ENCODE data around the gene DCHS2.

DCHS2 gene

GRCh38 chr4:154491341-154492271 lies at the start of gene DCHS2:
Gene DCHS2 (minus strand): TSS chr4:154491799. CDS start chr4:154491355, 444 bp downstream.
- no peak for DNase-seq

- DNase-seq = no peak
Measured at GRCh38 chr4:154534296-154534695, 42.7 kb upstream of the DCHS2 start.

- DNase-seq = no peak
Measured at GRCh38 chr4:154529728-154530519, 38.3 kb upstream of the DCHS2 start.

- no peak for DNase-seq
Measured at GRCh38 chr4:154528869-154529268, 37.3 kb upstream of the DCHS2 start.

- no peak for DNase-seq
Measured at GRCh38 chr4:154527308-154527707, 35.7 kb upstream of the DCHS2 start.

GRCh38 chr4:154526151-154526550 lies 34.6 kb upstream of the DCHS2 start:
- no peak for DNase-seq

GRCh38 chr4:154521607-154522006 lies 30.0 kb upstream of the DCHS2 start:
- no peak for DNase-seq

GRCh38 chr4:154519214-154519613 lies 27.6 kb upstream of the DCHS2 start:
- DNase-seq = no peak

- no peak for DNase-seq
Measured at GRCh38 chr4:154517591-154517990, 26.0 kb upstream of the DCHS2 start.

- DNase-seq = no peak
Measured at GRCh38 chr4:154516318-154517029, 24.9 kb upstream of the DCHS2 start.

GRCh38 chr4:154511981-154512380 lies 20.4 kb upstream of the DCHS2 start:
- DNase-seq = no peak

GRCh38 chr4:154511548-154511947 lies 19.9 kb upstream of the DCHS2 start:
- DNase-seq = no peak

- no peak for DNase-seq
Measured at GRCh38 chr4:154507156-154507555, 15.6 kb upstream of the DCHS2 start.

GRCh38 chr4:154506253-154506652 lies 14.7 kb upstream of the DCHS2 start:
- DNase-seq = no peak

- no peak for DNase-seq
Measured at GRCh38 chr4:154503598-154503997, 12.0 kb upstream of the DCHS2 start.

GRCh38 chr4:154502111-154502510 lies 10.5 kb upstream of the DCHS2 start:
- no peak for DNase-seq

- no peak for DNase-seq
Measured at GRCh38 chr4:154497889-154498288, 6.3 kb upstream of the DCHS2 start.

GRCh38 chr4:154495867-154496266 lies 4.3 kb upstream of the DCHS2 start:
- no peak for DNase-seq

- DNase-seq = no peak
Measured at GRCh38 chr4:154492288-154492687, 689 bp upstream of the DCHS2 start.

GRCh38 chr4:154490583-154491340 lies 837 bp downstream of the DCHS2 start:
- no peak for DNase-seq

GRCh38 chr4:154490234-154490582 lies 1.4 kb downstream of the DCHS2 start:
- no peak for DNase-seq

GRCh38 chr4:154489558-154490233 lies 1.9 kb downstream of the DCHS2 start:
- no peak for DNase-seq

All from CD4-positive, alpha-beta T cell treated with Interleukin-17A for 4 hours (primary cell).